Body of pancreas (tissue), 4 donors: ENCODE results near the gene TMEM63C. TPM values are rescaled to one million over a fixed set of nuclear protein-coding genes. Genes with fewer than 3 reads are reported as not detected.

Experiments used
- ATAC-seq: fragments of 150-250 bp; one replicate; pipeline ENCODE4 v1.9.1; 2016
- DNase-seq, 4 donors: peaks; one replicate each; pipeline ENCODE4 v3.0.0-alpha.2; 2019
- H3K27ac ChIP-seq, 4 donors: fragments of 200-600 bp; sonication (generic); 1 replicate in 3 of 4; 2 replicates in 1 of 4; pipeline versions ENCODE4 v1.5.1 to v1.6.1; 2016 to 2019; ENCODE audit warnings: mild to moderate bottlenecking in 1 of 4, mixed read lengths in 1 of 4, moderate library complexity in 1 of 4
- H3K27me3 ChIP-seq, 2 donors: fragments of 200-600 bp; sonication (generic); one replicate each; pipeline ENCODE4 v1.6.0; 2016; ENCODE audit warnings: mild to moderate bottlenecking in 1 of 2
- H3K36me3 ChIP-seq, 2 donors: fragments of 200-600 bp; sonication (generic); replicated peaks in 1 of 2; 2 replicates each; pipeline ENCODE4 v1.5.1; 2016; ENCODE audit warnings: low read depth in 2 of 2; ENCODE audit not compliant: insufficient read depth in 1 of 2
- H3K4me1 ChIP-seq: fragments of 200-600 bp; sonication (generic); one replicate; pipeline ENCODE4 v1.6.0; 2016
- H3K4me3 ChIP-seq, 2 donors: fragments of 200-600 bp; sonication (generic); 1 replicate in 1 of 2; 2 replicates in 1 of 2; pipeline ENCODE4 v1.5.1; 2016 to 2019
- H3K9me3 ChIP-seq, 3 donors: fragments of 200-600 bp; sonication (generic); 1 replicate in 2 of 3; 2 replicates in 1 of 3; pipeline ENCODE4 v1.5.1; 2016
- CTCF ChIP-seq, 7 experiments: fragments of 450-650 bp in 4 of 7; fragments of 200-600 bp in 3 of 7; sonication (generic) in 3 of 7; IDR thresholded peaks; one replicate each; pipeline ENCODE4 v1.5.1; 2016 to 2019; ENCODE audit warnings: antibody characterized with exemption in 7 of 7
- POLR2A ChIP-seq, 3 donors: fragments of 450-650 bp; IDR thresholded peaks; one replicate each; pipeline ENCODE4 v1.6.1; 2016; ENCODE audit warnings: antibody characterized with exemption in 3 of 3, mild to moderate bottlenecking in 2 of 3
- WGBS, 2 donors: methylation state at CpG; one replicate each; pipeline ENCODE4 v1.1.5; 2017; 5-methylcytosine and 5-hydroxymethylcytosine counted together
- intact Hi-C: fragments of 100-400 bp; cut with DNase I; formaldehyde crosslinking; loops from one replicate; pipeline ENCODE4 v1.15.1; 2023
- total RNA-seq, 2 donors: library from RNA; depleted of rRNA; stranded (reverse); fragments of >200 nt; gene quantifications; one replicate each; pipeline ENCODE4 v1.1.0, GENCODE V29; 2016

Gene TMEM63C
- total RNA-seq, 2 donors from 2014 or later, result 0.33 to 3.6 TPM

GRCh38 chr14:77253333-77254190 lies 72.0 kb downstream of the TMEM63C start:
- intact Hi-C loops, result no loop called here
- TF ChIP-seq CTCF (IDR thresholded peaks at IDR 0.05) (no peak), POLR2A (IDR thresholded peaks at IDR 0.05) (no peak)
- H3K4me1 ChIP-seq, result no peaks in the 10 kb centered on the region
- no peak overlapping the region for H3K4me3 ChIP-seq
- no peaks in the 10 kb centered on the region for H3K27me3 ChIP-seq
- H3K27ac ChIP-seq, result no peak overlapping the region
- no peak for DNase-seq
- ATAC-seq, result no peak
- H3K36me3 ChIP-seq, result no peaks in the 10 kb centered on the region
- WGBS, 2 donors, result 58 to 72% methylated on average over 16 to 19 of the region's 20 CpGs
- no peaks in the 10 kb centered on the region for H3K9me3 ChIP-seq

- TF ChIP-seq POLR2A (IDR thresholded peaks at IDR 0.05) (no peak), CTCF (IDR thresholded peaks at IDR 0.05) (no peak)
- intact Hi-C loops, result no loop called here
Measured at GRCh38 chr14:77256694-77257093, 75.1 kb downstream of the TMEM63C start.

DNA sequence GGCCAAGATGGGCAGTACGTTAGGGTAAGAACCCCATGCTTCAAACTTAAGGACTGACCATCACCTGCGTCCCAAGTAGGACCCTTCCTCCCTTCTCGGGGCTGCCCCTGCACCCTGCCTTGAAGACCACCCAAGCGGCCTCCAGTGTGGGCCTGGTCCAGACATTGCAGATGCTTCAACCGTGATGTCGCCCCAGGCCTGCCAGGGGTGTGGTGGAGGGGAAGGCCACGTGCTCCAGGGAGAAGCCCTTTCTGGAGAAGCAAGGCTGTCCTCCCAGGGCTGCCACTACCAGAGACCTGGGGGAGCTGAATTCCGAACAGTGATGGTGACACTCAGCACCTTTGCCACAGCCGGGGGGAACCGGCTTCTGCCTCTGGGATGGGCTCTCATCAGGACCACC lies 76.1 kb downstream of the TMEM63C start:
- ATAC-seq (no peak), DNase-seq (no peak)
- intact Hi-C loops, result no loop called here
- H3K27me3 ChIP-seq, result no peaks in the 10 kb centered on the region
- 83 to 93% methylated on average over 3 to 10 of the region's 10 CpGs for WGBS, 2 donors
- no peaks in the 10 kb centered on the region for H3K4me1 ChIP-seq
- TF ChIP-seq CTCF (IDR thresholded peaks at IDR 0.05) (no peak), POLR2A (IDR thresholded peaks at IDR 0.05) (no peak)
- H3K9me3 ChIP-seq, result no peaks in the 10 kb centered on the region
- H3K36me3 ChIP-seq, result no peaks in the 10 kb centered on the region
- no peak overlapping the region for H3K4me3 ChIP-seq
- no peak overlapping the region for H3K27ac ChIP-seq

More at GRCh38 chr14:77256694-77257093, 75.1 kb downstream of the TMEM63C start:
- Histone ChIP-seq H3K4me3 (no peak overlapping the region), H3K4me1 (no peaks in the 10 kb centered on the region), H3K27ac (no peak overlapping the region), H3K36me3 (no peaks in the 10 kb centered on the region), H3K9me3 (no peaks in the 10 kb centered on the region), H3K27me3 (no peaks in the 10 kb centered on the region)
- no peak for DNase-seq
- WGBS, 2 donors, result 89 to 93% methylated on average over 8 of the region's 8 CpGs
- ATAC-seq, result no peak

DNA sequence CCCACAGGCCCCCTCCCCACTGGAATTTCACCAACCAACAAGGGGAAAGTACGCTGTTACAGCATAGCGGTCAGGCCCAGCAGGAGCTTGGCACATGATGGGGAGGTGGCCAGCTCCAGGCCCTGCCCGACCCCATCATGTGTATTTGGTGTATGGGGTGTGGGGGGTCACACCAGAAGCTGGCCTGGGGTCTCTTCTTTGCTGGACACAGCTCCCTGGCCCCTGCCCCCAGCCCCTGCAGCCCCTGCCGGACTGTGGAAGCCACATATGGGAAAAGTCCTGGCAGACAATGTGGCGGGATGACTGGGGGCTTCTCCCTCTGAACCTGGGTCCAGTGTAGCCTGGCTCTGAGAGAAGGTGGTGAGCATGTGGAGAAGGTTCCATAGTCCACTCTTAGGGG lies 77.0 kb downstream of the TMEM63C start:
- H3K36me3 ChIP-seq, result no peaks in the 10 kb centered on the region
- no peak overlapping the region for H3K4me3 ChIP-seq
- ATAC-seq, result no peak
- no peaks in the 10 kb centered on the region for H3K9me3 ChIP-seq
- TF ChIP-seq POLR2A (IDR thresholded peaks at IDR 0.05), result no peak
- 82 to 91% methylated on average over 2 to 4 of the region's 5 CpGs for WGBS, 2 donors
- no peaks in the 10 kb centered on the region for H3K4me1 ChIP-seq
- DNase-seq, result no peak
- H3K27me3 ChIP-seq, result no peaks in the 10 kb centered on the region
- intact Hi-C loops, result no loop called here
- H3K27ac ChIP-seq, result no peak overlapping the region

GRCh38 chr14:77259025-77259715 lies 77.6 kb downstream of the TMEM63C start:
- no peaks in the 10 kb centered on the region for H3K27me3 ChIP-seq
- no peaks in the 10 kb centered on the region for H3K36me3 ChIP-seq
- intact Hi-C loops, result no loop called here
- 48 to 66% methylated on average over 6 to 11 of the region's 11 CpGs for WGBS, 2 donors
- no peak overlapping the region for H3K27ac ChIP-seq
- H3K9me3 ChIP-seq, result no peaks in the 10 kb centered on the region
- no peak overlapping the region for H3K4me3 ChIP-seq
- DNase-seq, result no peak
- ATAC-seq, result no peak
- H3K4me1 ChIP-seq, result no peaks in the 10 kb centered on the region
- TF ChIP-seq CTCF (IDR thresholded peaks at IDR 0.05) (no peak), POLR2A (IDR thresholded peaks at IDR 0.05) (no peak)
